C4-2B (cell line): ENCODE results near the gene SH2D5.

ENCODE experiments used
- CTCF ChIP-seq: fragments of 450-650 bp; conservative IDR thresholded peaks from 2 replicates; pipeline ENCODE4 v1.5.1; 2017; ENCODE audit warnings: mild to moderate bottlenecking
- ZFX ChIP-seq: fragments of 450-650 bp; IDR thresholded peaks from 2 replicates; pipeline ENCODE4 v1.6.1; 2017

GRCh38 chr1:20704390-20705202, 27.9 kb downstream of the SH2D5 start:
- TF ChIP-seq CTCF = no peak
- no peak for TF ChIP-seq ZFX
